HG03575 (cell line): ENCODE results near the gene GNAI1.

Source experiments
- ATAC-seq: cut with Tn5 transposase; IDR thresholded peaks from one replicate; pipeline ENCODE4 v1.9.1; 2021; ENCODE audit not compliant: unreplicated experiment, insufficient number of reproducible peaks, low FRiP score; ENCODE audit errors: extremely low read depth

The GNAI1 gene

DNA sequence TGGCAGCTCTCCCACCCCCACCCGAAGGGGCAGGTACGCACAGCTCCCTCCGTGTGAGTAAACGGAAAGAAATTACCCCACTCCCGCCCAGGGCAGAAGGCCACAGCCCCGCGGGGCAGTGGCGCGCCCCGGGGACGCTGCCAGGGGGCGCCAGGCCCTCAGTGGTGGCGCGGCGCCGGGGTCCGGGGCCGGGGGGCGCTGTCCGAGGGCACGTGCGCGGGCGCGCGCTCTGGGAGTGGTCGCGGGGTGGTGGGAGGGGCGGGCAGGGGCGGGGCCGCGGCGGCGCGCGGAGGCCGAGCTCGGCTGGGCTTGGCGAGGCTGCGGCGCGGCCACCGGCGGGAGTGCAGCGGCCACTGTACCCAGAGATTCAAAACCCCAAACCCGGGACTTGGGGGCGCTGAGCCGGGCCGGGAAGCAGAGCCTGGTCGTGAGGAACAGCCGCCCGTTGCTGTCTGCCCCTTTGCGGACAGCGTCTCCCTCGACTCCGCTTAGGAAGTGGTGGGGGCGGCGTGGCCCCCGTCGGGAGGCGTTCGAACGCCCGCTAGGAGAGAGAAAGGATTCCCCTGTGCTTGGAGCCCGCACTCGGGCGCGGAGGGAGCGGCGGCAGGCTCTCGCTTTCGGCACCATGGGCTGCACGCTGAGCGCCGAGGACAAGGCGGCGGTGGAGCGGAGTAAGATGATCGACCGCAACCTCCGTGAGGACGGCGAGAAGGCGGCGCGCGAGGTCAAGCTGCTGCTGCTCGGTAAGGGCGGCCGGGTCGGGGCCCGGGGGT lies at the start of gene GNAI1:
GNAI1 (plus strand) TSS at position 296 of the 773 bp plus-strand sequence; CDS start at position 626, 330 bp downstream.
- ATAC-seq, result no peak

DNA sequence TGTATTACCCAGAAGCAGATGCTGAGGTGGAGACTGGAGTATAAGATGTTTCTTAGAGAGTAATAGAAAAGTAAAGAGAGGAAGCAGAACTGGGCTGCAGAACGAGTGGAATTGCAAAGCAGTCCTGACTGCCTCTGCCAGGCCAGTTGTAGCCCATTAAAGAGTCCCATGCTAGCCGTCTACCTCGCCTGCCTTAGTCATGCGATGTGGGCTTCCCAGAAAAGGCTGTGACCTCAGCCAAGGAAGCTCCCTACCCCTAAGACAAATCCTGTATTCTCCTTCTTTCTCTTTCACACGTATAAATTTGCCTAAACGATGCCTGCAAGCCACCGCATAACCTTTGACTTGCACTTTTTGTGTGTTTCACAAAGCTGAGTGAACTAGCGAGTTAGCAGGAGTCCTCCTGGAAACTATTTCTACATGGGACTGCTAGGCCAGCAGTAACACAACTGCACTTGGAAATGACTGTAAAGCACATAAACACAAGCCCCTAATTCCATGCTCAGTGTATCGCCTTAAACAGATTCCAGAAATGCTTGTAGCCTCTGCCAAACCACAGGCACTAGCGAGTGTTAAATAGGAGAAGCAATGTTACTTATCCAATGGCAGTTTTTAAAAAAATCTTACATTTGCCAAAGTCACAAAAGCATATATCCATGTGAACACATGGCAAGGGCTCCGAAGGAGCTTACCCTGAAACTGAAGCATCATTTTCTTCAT lies 47.4 kb upstream of the GNAI1 start:
- no peak for ATAC-seq

DNA sequence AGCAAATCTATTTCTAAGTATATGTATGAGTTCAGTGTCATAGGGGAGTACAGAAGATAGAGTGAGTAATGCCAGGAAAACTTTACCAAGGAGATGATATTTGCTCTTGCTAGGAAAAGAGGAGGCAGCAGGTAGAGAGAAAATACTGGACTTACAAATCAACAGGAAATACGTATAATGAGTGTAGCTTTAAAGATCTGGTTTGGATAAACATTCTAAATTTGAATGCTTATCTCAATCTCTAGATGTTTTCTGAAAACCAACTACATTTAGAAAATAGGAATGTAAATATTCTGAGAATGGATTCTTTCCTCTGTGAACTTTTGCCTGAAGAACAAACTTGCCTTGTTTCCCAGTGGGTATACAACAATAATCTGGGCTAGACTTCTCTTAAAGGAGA lies 46.9 kb upstream of the GNAI1 start:
- ATAC-seq, result no peak

DNA sequence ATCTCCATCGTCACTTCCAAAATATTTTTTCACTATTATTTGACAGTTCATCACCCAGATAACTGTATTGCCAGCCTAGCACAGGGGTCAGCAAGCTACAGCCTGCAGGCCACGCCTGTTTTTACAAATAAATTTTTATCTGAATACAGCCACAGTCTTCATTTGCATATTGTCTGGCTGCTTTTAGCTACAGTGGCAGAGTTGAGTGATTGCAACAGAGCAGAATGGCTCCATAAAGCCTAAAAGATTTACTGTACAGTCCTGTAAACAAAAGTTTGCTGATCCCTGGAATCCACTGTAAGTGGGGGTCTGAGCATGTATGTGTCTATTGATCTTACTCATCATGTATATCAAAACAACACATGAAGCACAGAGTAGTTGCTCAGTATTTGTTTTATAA lies 45.9 kb upstream of the GNAI1 start:
- ATAC-seq, result no peak

DNA sequence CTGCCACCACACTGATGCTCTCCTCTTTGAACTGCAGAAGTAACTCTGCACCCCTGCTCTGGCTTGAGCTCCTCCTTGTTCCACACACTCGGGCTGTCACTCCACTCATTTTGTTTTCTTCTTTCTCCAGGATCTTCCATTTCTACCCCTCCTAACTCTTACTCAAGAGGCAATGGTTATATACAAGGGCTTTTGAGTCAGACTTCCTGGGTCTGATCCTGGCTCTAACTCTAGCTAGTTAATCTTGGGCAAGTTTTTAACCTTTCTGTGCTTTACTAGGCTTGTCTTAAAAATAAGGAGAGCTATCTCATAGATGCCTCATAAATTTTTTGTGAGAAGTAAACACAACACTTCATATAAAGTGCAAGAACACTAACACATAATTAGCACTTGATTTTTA lies 45.3 kb upstream of the GNAI1 start:
- no peak for ATAC-seq

DNA sequence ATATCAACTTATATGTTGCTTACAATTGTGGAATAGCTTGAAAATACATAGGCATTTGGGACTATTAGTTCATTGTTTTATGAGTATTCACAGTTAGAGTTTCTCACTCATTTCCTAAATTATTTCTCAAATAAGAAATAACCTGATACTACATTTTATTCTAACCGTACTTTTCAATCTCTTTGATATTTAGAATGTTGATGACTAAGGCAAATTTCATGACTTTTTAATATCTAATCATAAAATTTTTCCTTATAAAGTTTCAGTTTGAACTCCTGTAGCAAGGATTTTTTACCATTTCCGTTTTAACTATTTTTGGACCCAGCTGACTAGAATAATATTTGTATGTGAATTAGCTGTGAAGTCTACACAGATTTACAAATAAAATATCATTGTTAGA lies 41.3 kb upstream of the GNAI1 start:
- no peak for ATAC-seq

DNA sequence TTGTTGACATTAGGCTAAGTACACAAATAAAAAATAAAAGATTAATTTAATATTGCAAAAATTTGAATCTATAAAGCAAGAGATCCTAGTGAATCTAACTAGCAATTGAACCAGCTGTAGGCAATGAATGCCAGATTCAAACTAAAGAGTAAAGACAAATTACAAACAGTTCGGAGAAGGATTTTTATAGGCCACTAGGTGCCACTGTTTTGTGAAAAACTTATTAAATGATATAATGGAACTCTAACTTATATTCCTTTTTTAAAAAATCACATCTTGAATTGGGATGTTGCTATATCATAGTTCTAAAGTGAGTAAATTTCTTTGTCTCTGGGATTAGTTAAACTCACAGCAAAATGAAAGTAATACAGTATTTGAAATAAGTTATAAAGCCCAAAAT lies 39.1 kb upstream of the GNAI1 start:
- ATAC-seq, result no peak

DNA sequence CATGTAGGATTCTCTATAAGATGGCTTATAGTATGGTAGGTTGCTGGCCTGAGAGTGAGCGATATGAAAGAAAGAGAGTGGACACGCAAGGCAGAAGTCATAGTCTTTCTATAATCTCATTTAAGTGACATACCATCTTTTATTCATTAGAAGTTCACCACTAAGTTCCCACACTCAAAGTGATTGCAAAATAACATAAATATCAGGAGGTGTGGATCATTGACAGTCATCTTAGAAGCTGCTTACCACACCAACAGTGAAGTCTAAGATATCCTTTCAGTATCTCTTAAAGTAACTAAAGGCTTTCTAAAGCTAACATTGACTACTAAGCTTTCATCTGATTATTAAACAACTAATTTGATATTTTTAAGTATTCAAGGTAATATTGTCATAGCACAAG lies 36.9 kb upstream of the GNAI1 start:
- no peak for ATAC-seq

DNA sequence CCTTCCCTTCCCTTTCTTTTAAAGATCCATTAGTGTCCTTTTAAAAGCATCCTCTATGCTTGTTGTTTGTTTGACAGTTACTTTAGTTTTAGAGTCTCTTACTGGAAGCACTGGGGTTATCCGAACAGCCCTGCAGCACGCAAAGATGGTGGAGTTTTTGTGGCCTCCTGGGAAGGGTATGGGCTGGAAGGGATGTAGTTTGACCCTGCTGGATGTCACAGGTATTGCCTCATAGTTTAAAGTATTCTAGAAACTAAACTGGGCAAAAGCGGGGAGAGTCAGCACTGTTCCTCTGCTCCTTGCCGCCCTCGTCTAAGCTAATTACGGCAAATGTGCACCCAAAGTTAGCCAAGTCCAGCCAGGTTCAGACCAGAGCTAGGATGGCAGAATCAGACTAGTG lies 35.8 kb upstream of the GNAI1 start:
- ATAC-seq, result no peak

DNA sequence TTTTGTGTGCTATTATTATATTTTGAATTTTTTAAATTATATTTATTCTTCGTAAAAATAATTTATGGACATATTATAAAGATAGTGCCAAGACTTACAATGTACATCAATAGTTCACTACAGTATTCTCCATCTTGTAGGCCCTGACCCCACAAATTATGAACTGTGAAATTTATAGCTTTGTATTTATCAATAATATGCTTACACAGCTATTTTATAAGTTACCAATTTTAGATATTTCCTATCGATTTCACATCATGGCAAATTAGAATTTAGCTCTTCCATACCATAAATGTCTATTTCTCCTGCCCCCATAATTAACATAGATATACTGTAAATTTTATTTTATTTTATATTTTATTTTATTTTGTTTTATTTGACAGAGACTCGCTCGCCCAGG lies 34.4 kb upstream of the GNAI1 start:
- no peak for ATAC-seq

DNA sequence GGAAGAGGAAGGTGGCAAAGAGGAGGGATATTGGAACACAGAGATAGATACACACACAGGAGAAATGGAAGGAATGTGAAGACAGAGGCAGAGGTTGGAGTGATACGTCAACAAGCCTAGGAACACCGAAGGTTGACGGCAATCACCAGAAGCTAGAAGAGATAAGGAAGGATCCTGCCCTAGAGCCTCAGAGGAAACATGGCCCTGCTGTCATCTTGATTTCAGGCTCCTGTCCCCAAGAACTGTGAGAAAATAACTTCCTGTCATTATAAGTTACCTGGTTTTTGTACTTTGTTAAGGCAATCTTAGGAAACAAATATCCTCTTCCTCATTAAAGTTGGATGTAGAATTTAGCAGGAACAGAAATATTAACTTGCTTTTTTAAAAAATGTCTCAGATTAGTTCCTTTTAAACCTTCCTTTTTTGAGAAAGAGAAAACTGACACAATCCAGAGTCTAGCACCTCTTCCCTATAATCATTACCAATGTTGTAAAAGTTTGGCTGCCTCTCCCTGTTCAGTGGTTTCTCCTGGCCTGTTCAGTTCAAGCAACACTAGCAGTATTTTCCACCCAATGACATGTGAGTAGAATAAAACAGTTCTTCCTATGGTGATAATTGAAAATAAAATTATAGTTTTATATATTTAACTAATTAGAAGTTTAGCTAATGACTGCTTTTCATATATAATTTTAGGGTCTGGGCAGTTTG lies 28.8 kb upstream of the GNAI1 start:
- ATAC-seq, result no peak

DNA sequence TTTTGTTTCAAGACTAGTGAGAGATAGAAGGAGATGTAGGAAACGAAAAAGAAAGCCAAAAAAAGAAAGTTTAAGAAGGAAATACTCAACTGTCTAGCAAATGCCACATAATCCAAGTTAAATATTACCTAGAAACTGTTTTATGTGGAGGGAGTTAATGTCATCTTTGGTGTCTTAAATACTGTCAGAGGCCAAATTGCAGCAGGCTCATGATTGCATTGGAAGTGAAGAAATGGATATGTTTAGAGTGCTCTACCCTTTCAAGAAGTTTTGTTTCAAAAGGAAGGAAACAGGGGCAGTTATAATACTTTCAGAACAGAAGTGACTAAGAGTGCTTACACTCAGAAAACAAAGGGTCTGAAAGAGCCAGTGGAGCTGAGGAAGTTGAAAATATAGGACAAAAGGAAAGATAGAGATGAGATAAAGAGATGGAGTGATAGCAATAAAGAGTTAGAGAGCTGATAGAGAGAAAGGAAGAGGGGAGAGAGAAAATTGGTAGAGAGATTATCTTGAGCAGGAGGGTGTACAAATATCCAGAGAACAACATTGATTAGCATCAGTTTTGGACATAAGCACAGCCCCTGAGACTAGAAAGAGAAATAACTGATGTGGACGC lies 28.0 kb upstream of the GNAI1 start:
- ATAC-seq, result no peak

DNA sequence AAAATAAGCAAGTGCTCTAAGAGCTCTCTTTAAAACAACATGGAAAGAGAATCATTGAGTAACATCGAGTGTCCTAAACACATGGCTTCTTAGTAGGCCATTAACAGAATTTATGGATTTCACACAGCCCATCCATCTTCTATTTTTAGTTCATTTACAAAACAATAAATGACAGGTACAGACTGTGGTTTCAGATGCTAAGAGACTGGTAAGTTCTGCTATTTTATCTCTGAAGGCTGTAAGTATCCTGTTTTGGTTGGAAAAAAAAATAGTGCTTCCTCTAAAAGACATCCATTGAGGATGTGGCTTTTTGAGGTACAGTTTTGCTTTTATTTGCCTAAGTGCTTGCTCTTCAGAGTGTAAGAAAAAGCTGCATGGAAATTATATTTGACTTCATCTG lies 27.4 kb upstream of the GNAI1 start:
- no peak for ATAC-seq

DNA sequence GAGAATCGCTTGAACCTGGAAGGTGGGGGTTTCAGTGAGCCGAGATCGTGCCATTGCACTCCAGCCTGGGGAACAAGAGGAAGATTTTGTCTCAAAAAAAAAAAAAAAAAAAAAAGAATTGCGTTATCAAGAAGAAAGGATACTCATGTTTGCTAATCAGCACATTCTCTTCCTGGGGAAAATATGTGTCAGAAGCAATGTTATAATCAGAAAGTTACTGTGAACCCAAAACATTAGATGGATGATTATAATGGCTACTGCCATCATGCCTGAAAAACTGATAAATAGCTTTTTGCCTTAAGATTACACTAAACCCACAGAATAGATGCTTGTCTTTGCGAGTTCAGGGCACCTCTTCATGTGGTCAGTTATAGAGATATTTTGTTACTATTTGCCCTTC lies 24.3 kb upstream of the GNAI1 start:
- ATAC-seq, result no peak

DNA sequence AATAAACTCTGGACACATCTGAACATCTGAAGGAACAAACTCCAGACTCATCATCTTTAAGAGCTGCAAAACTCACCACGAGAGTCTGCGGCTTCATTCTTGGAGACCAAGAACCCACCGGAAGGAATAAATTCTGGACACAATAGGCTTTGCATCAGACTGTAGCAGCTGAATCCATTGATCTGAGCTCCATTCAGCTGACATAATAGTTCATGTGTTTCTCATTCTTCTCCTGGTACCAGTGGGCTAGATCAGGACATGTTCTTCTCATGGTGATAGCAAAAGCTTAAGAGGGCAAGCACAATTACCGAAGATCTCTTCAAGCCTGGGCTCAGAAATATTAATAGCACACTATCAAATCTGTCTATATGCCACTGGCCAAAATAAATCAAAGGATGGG lies 20.5 kb upstream of the GNAI1 start:
- ATAC-seq, result no peak

DNA sequence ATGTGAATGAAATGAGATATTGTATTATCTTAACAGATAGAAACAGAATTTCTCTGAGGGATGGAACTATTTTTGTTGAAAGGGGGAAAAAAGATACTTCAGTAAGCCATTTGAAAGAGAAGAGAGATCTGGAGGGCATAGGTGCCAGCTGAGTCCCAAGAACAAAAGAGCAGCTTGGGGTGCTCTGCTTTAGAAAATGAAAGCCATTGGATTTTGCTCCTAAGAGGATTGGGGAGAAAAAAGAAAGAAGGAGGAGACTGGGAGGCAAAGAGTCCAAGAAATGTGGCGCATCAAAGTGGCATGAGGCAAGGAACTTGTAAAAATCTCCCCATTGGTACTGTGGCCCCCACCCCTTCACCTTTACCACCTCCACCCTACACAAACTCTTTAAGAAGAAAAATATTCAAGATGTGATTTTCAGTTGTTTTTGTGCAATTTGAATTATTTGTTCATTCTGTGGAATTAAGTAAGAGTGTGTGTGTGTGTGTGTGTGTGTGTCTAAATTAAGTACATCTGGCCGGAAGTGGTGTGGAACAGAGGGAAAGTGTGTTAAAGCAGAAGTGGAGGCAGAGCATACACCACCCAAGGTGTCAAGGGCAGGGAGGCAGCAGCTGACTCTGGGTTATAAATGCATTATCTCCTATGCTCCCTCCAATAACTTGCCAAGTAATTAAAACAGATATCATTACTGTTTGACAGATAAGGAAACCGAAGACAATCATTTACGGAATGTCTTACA lies 9.9 kb upstream of the GNAI1 start:
- no peak for ATAC-seq

DNA sequence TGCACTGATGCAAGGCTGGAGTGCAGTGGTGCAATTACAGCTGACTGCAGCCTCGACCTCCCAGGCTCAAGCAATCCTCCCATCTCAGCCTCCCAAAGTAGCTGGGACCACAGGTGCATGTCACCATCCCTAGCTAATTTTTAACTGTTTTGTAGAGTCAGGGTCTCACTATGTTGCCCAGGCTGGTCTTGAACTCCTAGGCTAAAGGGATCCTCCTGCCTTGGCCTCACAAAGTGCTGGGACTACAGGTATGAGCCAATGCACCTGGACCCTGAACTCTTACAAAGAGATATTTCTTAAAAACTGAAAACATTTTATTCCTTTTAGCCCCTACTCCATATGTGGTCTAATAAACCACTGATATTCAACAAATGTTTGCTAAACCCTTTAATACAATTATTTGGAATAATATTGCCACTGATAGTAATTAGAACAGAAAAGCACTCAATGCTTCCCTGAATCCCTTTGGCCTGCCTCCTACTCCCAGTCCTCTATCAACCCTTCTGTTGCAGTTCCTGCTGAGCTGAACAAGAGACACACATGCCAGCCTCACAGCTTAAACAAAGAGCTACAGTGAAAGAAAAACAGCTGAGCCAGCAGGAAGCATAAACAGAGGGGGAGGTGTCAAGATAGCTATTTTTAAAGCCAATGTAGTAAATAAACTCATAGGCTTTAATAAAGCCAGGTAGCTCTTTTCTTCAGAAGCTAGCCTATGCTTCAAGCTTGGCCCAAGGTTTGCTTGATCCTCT lies 7.0 kb upstream of the GNAI1 start:
- no peak for ATAC-seq

DNA sequence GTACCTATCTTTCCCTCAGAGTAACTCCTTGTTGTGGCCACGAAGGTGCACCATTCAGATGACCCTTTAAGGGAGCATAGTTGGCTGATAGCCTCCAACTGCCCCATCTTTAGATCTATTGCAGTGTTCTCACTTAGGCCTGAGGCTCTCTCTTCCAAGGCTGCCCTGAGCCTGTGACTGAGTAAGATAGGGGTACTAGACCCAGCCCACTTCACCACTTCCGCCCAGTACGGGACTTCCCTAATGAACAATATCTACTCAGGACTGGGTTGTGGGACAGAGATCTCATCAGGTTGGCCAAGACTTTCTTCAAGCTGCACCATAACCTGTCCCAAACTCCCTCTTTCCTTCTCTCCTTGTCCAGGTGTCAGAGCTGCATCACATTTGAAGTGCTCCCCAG lies 5.7 kb upstream of the GNAI1 start:
- no peak for ATAC-seq
